ENCODE measurements around the gene IGSF3. TPM values are rescaled to one million over a fixed set of nuclear protein-coding genes. Genes with fewer than 3 reads are reported as not detected.
A peak's percentile ranks its signal among the peaks of the same experiment; 100 is the strongest.

Gene IGSF3
- total and polyA plus RNA-seq, 10 of the 15 experiments (the other 5 are each of a cell fraction or from before 2014, with no cell fraction given): 1.4 to 18.0 (median 9.6) TPM

- Histone ChIP-seq H3K27me3 (replicated peaks in 1 of 2; ENCODE audit: control insufficient read depth in 2 of 2, insufficient read depth in 2 of 2, low read length in 1 of 2) (no peaks in the 10 kb centered on the region), H3K9ac (ENCODE audit: control insufficient read depth, insufficient read depth, low read length) (no peak overlapping the region), H3K9me3 (replicated peaks; ENCODE audit: control insufficient read depth, insufficient read depth, low read length) (no peaks in the 10 kb centered on the region; the same call in 1 of the 3 replicates), H4K20me1 (ENCODE audit: control insufficient read depth, insufficient read depth) (no peaks in the 10 kb centered on the region), H3K27ac (ENCODE audit: control insufficient read depth, insufficient read depth) (no peak overlapping the region), H3K4me3 (no peak overlapping the region), H3K79me2 (ENCODE audit: control insufficient read depth, insufficient read depth, low read length) (peaks cover 46% of the 10 kb centered on the region), H3K4me2 (ENCODE audit: control insufficient read depth, insufficient read depth) (no peak overlapping the region), H3K4me1 (ENCODE audit: control insufficient read depth, insufficient read depth, low read length) (peaks cover 37% of the 10 kb centered on the region), H2AFZ (ENCODE audit: control insufficient read depth, low read depth, low read length) (no peak overlapping the region), H3K36me3 (ENCODE audit: control insufficient read depth in 2 of 2, insufficient read depth in 2 of 2, low read length in 1 of 2) (peaks cover 20 to 64% of the 10 kb centered on the region in 2 experiments)
- WGBS (ENCODE audit: insufficient coverage, insufficient replicate concordance, low lambda C conversion rate, missing lambda C conversion rate): 79% methylated on average over 3 of the region's 3 CpGs
- ChIA-PET POLR2A (interaction anchor here (1.0 to 1.7 kb wide), 4 partner anchors 14 to 29 kb away, joined by 3 to 6 read pairs (median 4); no protein-coding TSS in a partner anchor), SMC1A (ENCODE audit: uncharacterized antibody, unreplicated experiment) (interaction anchor here (0.5 to 11.4 kb wide), 5 partner anchors 15 to 1418 kb away, joined by 3 to 128 read pairs (median 6); no protein-coding TSS in a partner anchor), RAD21 (ENCODE audit: unreplicated experiment) (interaction anchor here (0.6 to 1.8 kb wide), 5 partner anchors 19 to 33 kb away, joined by 3 to 5 read pairs (median 3); no protein-coding TSS in a partner anchor), CTCF (interaction anchor here (0.6 to 1.5 kb wide), 3 partner anchors 20 to 84 kb away, joined by 3 to 5 read pairs (median 4); no protein-coding TSS in a partner anchor)
- in situ Hi-C loops (cut with MboI) (no loop called here), intact Hi-C loops (cut with micrococcal nuclease; ENCODE audit: unreplicated experiment) (no loop called here)
- no peak for FAIRE-seq
- BruUV-seq (replicated peaks): no TSS peak
- TF ChIP-seq POLR2AphosphoS2 (IDR thresholded peaks at IDR 0.05; ENCODE audit: low read depth, low read length) (peak; percentile 18; the same call in 1 of the 2 replicates), NFXL1 (IDR thresholded peaks at IDR 0.05; ENCODE audit: borderline replicate concordance) (no peak)
- no peak for ATAC-seq
- no peak for DNase-seq (ENCODE audit: low read depth, low spot score)
Measured at GRCh38 chr1:116537040-116537831, 130.3 kb downstream of the IGSF3 start.

GRCh38 chr1:116534014-116534739 is 133.4 kb downstream of the IGSF3 start:
- POLR2A ChIA-PET: no interaction called here
- intact Hi-C loops (cut with micrococcal nuclease; ENCODE audit: unreplicated experiment) (no loop called here), in situ Hi-C loops (cut with MboI) (no loop called here)
- SMC1A ChIA-PET (ENCODE audit: uncharacterized antibody, unreplicated experiment): interaction anchor here (0.7 kb wide), 2 partner anchors 25 to 1070 kb away, joined by 3 to 4 read pairs; no protein-coding TSS in a partner anchor
- 97% methylated on average over 40 of the region's 45 CpGs for WGBS (ENCODE audit: insufficient coverage, insufficient replicate concordance, low lambda C conversion rate, missing lambda C conversion rate)
- CTCF ChIA-PET: interaction anchor here (1.7 kb wide), 1 partner anchor 49 kb away, joined by 4 read pairs; no protein-coding TSS in a partner anchor
- H3K79me2 ChIP-seq (ENCODE audit: control insufficient read depth, insufficient read depth, low read length): peaks cover 22% of the 10 kb centered on the region
- H3K9ac ChIP-seq (ENCODE audit: control insufficient read depth, insufficient read depth, low read length): no peak overlapping the region
- peaks cover 21 to 67% of the 10 kb centered on the region in 2 experiments for H3K36me3 ChIP-seq (ENCODE audit: control insufficient read depth in 2 of 2, insufficient read depth in 2 of 2, low read length in 1 of 2)
- RAD21 ChIA-PET (ENCODE audit: unreplicated experiment): no interaction called here
- H3K4me2 ChIP-seq (ENCODE audit: control insufficient read depth, insufficient read depth): no peak overlapping the region
- H3K4me1 ChIP-seq (ENCODE audit: control insufficient read depth, insufficient read depth, low read length): peaks cover 11% of the 10 kb centered on the region
- no TSS peak for BruUV-seq (replicated peaks)
- no peak overlapping the region for H3K27ac ChIP-seq (ENCODE audit: control insufficient read depth, insufficient read depth)
- H3K27me3 ChIP-seq (replicated peaks in 1 of 2; ENCODE audit: control insufficient read depth in 2 of 2, insufficient read depth in 2 of 2, low read length in 1 of 2): no peaks in the 10 kb centered on the region
- TF ChIP-seq PML (IDR thresholded peaks at IDR 0.05; ENCODE audit: low read length) (no peak), ZZZ3 (IDR thresholded peaks at IDR 0.05; ENCODE audit: control insufficient read depth, insufficient read length, low read depth) (no peak), POLR2AphosphoS2 (IDR thresholded peaks at IDR 0.05; ENCODE audit: low read depth, low read length) (peak; percentile 13; the same call in 1 of the 2 replicates), IRF4 (IDR thresholded peaks at IDR 0.05; ENCODE audit: low read depth, low read length) (no peak), POLR2A (IDR thresholded peaks at IDR 0.05; ENCODE audit: low read depth, low read length) (peak; percentile 54), POLR2AphosphoS5 (IDR thresholded peaks at IDR 0.05; ENCODE audit: low read length) (peak; percentile 32; the same call in 1 of the 2 replicates)
- FAIRE-seq (no peak), ATAC-seq (no peak), DNase-seq (ENCODE audit: low read depth, low spot score) (no peak)
- no peak overlapping the region for H3K4me3 ChIP-seq
- no peaks in the 10 kb centered on the region for H4K20me1 ChIP-seq (ENCODE audit: control insufficient read depth, insufficient read depth)
- H3K9me3 ChIP-seq (replicated peaks; ENCODE audit: control insufficient read depth, insufficient read depth, low read length): no peaks in the 10 kb centered on the region; the same call in 1 of the 3 replicates
- H2AFZ ChIP-seq (ENCODE audit: control insufficient read depth, low read depth, low read length): no peak overlapping the region
